Stimulated activated CD8-positive, alpha-beta memory T cell treated with anti-CD3 and anti-CD28 coated beads, Interleukin-7, amount 100 ng/mL, for 24 hours (primary cell): ENCODE data around the gene SORCS1.

ENCODE experiments used
- DNase-seq: peaks from one replicate; pipeline ENCODE4 v3.0.0-alpha.2; 2020; ENCODE audit warnings: low read depth

Gene SORCS1

GRCh38 chr10:106816318-106817085 is 348.0 kb downstream of the SORCS1 start:
- no peak for DNase-seq

- no peak for DNase-seq
These were observed 349.0 kb downstream of the SORCS1 start for GRCh38 chr10:106815427-106816043.

- no peak for DNase-seq
These were observed 359.4 kb downstream of the SORCS1 start for GRCh38 chr10:106804992-106805582.

GRCh38 chr10:106802949-106803348 is 361.6 kb downstream of the SORCS1 start:
- DNase-seq: no peak

GRCh38 chr10:106799776-106800175 is 364.7 kb downstream of the SORCS1 start:
- DNase-seq: no peak

GRCh38 chr10:106795619-106796018 is 368.9 kb downstream of the SORCS1 start:
- DNase-seq: no peak

GRCh38 chr10:106793617-106794016 is 370.9 kb downstream of the SORCS1 start:
- DNase-seq: no peak

GRCh38 chr10:106789623-106790022 is 374.9 kb downstream of the SORCS1 start:
- DNase-seq: no peak

- DNase-seq: no peak
These were observed 375.5 kb downstream of the SORCS1 start for GRCh38 chr10:106788982-106789381.

GRCh38 chr10:106785528-106785927 is 379.0 kb downstream of the SORCS1 start:
- DNase-seq: no peak

- DNase-seq: no peak
These were observed 383.9 kb downstream of the SORCS1 start for GRCh38 chr10:106780632-106781031.

- DNase-seq: no peak
These were observed 386.7 kb downstream of the SORCS1 start for GRCh38 chr10:106777841-106778240.

GRCh38 chr10:106775127-106775526 is 389.4 kb downstream of the SORCS1 start:
- DNase-seq: no peak

GRCh38 chr10:106772957-106773356 is 391.5 kb downstream of the SORCS1 start:
- DNase-seq: no peak

- DNase-seq: no peak
These were observed 393.4 kb downstream of the SORCS1 start for GRCh38 chr10:106771154-106771553.

GRCh38 chr10:106768204-106768603 is 396.3 kb downstream of the SORCS1 start:
- no peak for DNase-seq

GRCh38 chr10:106765928-106766327 is 398.6 kb downstream of the SORCS1 start:
- no peak for DNase-seq

GRCh38 chr10:106765241-106765754 is 399.2 kb downstream of the SORCS1 start:
- DNase-seq: no peak

- DNase-seq: no peak
These were observed 400.1 kb downstream of the SORCS1 start for GRCh38 chr10:106764360-106764759.

GRCh38 chr10:106761906-106762305 is 402.6 kb downstream of the SORCS1 start:
- DNase-seq: no peak

GRCh38 chr10:106757521-106757920 is 407.0 kb downstream of the SORCS1 start:
- no peak for DNase-seq

GRCh38 chr10:106751091-106751490 is 413.4 kb downstream of the SORCS1 start:
- DNase-seq: no peak

- no peak for DNase-seq
These were observed 417.6 kb downstream of the SORCS1 start for GRCh38 chr10:106746868-106747267.
